WI38 (cell line): ENCODE data around the gene TNP2.

Experiments
- H3K4me3 ChIP-seq: 2 replicates; pipeline ENCODE4 v1.5.1; 2011; ENCODE audit warnings: low read depth, mild to moderate bottlenecking, control low read depth, low read length
- TF ChIP-seq, protein P1 (sequence below): IDR thresholded peaks from 2 replicates; pipeline ENCODE4 v1.5.1; 2012; ENCODE audit warnings: low read depth, mild to moderate bottlenecking, control low read depth, low read length

TNP2 gene

DNA sequence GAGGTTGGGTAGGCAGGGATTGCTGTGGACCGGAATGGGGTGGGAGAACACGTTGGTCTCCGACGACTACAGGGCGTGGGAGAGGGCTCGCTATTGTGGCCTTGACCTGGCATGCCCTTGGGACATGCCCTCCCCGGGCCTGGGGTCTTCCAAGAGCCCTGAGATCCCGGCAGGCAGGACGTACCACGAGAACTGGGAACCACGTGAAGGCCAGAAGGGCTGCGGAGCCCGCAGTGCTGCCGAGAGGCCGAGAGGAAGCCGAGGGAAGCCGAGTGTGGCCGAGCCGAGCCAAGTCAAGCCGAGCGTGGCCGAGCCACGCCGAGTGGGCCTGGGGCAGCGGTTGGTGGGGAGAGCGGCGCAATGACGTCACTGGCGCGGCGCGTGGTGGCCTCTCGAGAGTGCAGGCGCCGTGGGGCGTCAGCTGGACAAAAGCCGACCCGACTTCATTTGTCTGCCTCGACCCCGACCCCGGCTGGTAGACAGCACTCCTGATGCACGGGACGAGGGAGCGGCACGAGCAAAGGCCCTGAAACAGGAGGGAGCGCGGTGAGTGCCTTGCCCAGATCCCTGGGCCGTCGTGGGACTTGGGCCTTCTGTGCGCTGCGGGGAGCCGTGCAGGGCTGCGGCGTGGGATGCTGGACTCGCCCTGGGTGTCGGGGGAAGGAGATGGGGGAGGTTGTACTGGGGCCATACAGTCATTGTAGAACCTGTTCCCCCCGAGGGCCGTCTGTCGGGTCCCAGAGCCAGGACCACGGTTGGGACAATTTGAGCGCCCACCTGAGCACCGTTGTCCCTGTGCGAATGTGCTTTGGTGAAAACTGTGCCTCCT, 19.7 kb downstream of the TNP2 start:
- no peak overlapping the region for H3K4me3 ChIP-seq
- TF ChIP-seq, protein P1, sequence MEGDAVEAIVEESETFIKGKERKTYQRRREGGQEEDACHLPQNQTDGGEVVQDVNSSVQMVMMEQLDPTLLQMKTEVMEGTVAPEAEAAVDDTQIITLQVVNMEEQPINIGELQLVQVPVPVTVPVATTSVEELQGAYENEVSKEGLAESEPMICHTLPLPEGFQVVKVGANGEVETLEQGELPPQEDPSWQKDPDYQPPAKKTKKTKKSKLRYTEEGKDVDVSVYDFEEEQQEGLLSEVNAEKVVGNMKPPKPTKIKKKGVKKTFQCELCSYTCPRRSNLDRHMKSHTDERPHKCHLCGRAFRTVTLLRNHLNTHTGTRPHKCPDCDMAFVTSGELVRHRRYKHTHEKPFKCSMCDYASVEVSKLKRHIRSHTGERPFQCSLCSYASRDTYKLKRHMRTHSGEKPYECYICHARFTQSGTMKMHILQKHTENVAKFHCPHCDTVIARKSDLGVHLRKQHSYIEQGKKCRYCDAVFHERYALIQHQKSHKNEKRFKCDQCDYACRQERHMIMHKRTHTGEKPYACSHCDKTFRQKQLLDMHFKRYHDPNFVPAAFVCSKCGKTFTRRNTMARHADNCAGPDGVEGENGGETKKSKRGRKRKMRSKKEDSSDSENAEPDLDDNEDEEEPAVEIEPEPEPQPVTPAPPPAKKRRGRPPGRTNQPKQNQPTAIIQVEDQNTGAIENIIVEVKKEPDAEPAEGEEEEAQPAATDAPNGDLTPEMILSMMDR, result no peak

GRCh38 chr16:11248133-11248532, 21.0 kb downstream of the TNP2 start:
- H3K4me3 ChIP-seq, result no peak overlapping the region
- TF ChIP-seq, protein P1, result no peak

- TF ChIP-seq, protein P1, result no peak
These were observed 23.1 kb downstream of the TNP2 start for GRCh38 chr16:11245988-11246387.

DNA sequence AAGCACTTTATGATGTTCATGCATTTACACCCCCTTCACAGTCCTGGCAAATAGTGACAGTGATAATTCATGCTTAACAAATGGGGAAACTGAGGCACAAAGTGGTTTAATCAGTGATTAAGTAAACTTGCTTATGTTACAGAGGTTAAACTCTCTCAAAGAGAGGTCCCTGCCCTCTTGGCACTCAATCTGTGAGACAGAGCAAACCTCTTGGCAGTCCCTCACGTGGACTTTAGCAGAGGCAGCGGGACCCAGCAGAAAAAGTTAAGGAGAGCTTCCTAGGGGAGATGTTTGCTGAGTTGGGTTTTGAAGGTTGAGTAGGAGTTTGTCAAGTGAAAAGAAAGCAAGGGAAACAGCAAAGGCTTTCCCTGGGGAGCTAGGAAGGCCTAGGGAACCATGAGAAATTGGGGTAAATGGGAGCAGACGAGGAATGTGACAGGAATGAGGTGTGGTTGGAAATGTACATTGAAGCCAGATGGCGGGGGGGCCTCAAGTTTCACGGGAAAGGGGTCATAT, 23.8 kb downstream of the TNP2 start:
- no peak overlapping the region for H3K4me3 ChIP-seq
- TF ChIP-seq, protein P1, result no peak

More at GRCh38 chr16:11245988-11246387, 23.1 kb downstream of the TNP2 start:
- no peak overlapping the region for H3K4me3 ChIP-seq

GRCh38 chr16:11242658-11243057, 26.5 kb downstream of the TNP2 start:
- TF ChIP-seq, protein P1, result no peak
- no peak overlapping the region for H3K4me3 ChIP-seq

DNA sequence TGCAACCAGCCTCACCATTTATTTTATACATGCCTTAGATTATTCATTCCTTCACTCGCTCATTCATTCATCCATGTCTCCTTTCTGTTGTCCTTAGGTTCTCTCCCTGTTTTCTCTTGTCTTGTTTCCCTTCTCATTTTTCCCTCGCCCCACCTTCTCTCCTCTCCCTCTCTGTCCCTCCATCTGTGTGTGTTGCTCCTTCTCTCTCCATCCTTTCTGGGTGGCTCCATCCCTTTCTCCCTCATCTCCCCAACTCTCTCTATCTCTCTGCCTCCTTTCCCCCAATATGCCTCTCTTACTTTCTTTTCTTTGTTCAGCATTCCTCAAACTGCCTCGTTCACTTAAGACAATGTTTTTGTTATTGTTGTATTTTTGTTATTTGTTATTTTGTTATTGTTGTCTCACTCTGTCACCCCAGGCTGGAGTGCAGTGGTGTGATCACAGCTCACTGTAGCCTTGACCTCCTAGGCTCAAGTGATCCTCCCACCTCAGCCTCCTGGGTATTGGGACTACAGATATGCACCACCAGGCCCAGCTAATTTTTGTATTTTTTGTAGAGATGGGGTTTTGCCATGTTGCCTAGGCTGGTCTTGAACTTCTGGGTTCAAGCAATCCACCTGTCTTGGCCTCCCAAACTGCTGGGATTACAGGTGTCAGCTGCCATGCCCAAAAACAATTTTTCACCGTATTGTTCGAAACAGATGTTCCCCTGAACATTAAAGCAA, 27.5 kb downstream of the TNP2 start:
- TF ChIP-seq, protein P1, result no peak
- H3K4me3 ChIP-seq, result no peak overlapping the region
